GM19043 (cell line): ENCODE results near the gene GNG12.

ENCODE experiments used
- ATAC-seq: cut with Tn5 transposase; IDR thresholded peaks from one replicate; pipeline ENCODE4 v1.9.1; 2021; ENCODE audit warnings: low read depth; ENCODE audit not compliant: unreplicated experiment

Gene GNG12

DNA sequence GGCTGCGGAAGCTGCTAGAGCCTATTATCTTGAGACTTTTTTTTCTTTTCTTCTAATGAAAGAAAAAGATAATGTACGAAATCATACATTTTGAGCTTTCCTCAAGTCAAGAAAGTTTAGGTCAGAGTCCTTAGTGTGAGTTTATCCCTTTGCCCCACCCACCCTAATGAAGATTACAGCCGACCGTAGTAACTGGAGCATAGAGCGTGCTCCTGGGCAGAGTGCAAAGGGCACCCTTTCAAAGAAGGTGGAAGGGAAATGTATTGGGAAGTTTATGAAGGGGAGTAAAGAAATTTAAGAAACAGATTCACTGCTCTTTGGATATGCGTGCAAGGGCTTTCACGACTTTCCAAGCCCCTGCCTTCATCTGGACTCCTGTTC lies 17.2 kb downstream of the GNG12 start:
- ATAC-seq: no peak

DNA sequence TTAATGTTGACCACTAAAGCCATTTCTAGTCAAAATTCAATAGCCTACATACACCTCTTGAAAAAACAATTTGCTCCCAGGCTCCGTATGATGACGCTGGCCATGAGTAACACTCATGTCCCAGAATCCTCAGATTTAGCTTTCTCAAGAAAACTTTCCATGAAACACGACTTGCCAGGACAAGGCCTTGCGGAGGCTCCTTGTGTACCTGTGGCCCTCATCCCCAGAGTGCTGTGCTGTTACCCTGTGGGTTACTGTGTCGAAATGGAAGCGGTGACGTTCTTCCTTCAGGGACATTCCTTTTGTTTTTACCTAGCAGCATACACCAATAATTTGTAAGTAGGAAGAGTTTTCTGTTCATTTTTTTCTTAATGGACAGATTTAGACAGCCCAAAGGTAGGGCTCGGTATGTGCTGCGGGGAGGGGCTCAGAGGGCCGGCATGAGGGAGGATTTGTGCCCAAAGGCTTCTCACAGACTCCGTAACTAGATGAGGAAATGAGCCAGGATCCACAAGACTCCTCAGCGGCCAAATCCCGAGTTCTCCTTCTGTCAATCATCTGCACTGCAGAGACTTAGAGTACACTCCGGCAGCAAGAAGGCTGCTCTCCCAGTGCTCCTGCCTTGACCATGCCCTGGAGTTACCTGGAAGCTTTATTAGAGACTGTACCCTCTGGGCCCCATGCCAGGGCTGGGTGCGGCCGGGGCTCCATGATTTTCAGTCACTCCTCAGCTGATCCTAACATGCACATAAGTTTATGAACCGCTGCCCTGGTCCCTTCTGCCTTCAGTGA lies 17.8 kb downstream of the GNG12 start:
- no peak for ATAC-seq

DNA sequence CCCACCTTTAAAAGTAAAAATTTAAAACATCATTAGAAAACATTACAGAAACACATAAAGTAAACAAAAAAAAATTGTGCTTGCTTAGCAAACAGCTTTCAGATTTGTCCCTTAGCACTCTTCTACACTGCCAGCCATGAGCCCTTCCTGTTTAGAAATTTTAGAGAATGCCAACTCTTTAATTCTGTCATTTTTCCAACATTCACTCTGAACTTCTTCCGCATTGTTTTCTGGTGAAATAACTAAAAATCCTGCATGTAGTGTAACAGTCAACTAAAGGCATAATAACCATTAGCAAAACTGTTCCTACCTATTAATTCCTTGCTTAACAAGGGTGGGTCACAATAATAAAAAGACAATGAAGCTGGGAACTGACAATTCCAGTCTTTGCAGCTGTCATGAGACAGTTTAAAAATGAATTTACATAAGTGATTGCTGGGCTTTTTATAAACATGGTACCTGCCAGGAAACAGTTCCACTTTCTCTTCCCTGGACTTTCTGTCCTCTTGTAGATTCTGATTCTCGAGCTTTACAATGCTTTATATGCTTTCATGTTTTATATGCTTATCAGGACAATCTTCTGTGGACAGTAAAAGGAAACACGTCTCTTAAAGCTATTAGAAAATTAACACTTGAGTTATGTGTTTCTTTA lies 19.0 kb downstream of the GNG12 start:
- no peak for ATAC-seq

DNA sequence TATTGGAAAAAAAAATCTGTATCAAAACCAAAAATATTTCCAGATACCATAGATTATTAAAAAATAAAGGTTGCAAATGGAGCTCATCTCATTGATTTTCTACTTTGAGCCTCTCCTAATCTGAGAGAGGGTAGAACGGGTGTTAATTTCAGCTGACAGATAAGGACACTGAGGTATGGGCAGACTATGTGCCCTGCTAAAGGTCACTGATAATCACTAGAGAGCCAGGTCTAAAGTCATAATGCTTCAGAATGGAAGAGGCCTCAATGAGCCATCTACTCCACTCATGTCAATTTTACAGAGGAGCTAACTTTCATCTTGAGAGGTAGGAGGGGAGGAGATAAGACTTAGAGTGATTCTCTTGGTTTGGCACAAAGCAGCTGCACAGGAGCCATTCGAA lies 21.0 kb downstream of the GNG12 start:
- no peak for ATAC-seq

DNA sequence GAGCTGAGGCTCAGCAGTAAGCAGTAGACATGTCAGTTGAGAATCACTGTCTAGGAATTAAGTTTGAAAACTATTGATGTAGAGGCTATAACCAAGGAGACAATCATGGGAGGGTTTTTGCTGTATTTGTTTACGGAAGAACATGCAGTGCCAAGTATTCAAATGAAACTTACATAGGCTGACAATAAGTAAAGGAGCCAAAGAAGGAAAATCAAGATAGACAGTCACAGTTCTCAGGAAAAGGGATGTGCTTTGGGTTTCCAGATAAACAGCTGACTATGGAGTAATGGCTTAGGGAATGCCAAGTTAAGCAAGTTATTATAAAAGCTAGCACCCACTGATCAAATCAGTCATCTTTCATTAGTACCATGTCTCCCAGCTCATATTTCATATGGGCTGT lies 21.5 kb downstream of the GNG12 start:
- no peak for ATAC-seq

DNA sequence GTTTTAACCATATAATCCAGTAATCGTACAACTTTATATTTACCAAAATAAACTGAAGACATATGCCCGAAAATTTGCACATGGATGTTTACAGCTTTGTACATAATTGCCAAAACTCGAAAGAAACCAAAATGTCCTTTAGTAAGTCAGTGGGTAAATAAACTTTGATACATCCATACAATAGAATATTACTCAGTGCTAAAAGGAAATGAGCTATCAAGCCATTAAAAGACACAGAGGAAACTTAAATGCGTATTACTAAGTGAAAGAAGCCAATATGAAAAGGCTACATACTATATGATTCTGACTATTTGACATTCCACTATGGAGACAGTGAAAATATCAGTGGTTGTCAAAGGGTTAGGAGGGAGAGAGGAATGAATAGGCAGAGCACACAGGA lies 23.4 kb downstream of the GNG12 start:
- ATAC-seq: no peak

DNA sequence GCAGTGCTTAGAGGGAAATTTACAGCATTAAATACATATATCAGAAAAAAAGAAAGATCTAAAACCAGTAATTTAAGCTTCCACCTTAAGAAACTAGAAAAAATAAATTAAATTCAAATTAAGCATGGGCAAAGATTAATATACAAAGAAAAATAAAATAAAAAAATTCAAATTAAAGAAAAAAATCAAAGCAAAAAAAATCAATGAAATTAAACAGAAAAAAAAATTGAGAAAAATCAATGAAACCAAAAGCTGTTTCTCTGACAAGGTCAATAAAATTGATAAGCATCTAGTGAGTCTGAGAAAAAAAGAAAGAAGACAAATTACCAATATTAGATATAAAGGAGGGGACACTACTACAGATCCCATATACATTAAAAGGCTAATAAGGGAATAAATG lies 26.0 kb downstream of the GNG12 start:
- no peak for ATAC-seq

DNA sequence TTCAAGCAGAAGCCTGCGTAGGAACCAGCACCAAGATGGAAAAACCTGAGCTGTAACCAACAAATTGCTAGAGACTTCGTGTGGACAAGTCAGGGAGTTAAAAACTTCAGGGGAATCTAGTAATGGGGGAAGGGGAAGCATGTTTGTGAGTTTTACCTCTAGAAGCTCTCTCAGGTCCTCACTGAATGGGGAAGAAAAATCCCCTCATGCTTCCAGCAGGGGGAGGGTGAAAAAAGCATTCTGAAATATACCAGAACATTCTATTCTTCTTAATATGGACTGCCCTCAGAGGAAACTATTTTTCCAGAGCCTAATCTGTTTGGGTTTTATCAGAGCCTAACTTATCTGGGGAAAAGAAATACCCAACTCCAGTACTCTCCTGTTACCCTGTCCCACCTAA lies 28.6 kb downstream of the GNG12 start:
- ATAC-seq: no peak

DNA sequence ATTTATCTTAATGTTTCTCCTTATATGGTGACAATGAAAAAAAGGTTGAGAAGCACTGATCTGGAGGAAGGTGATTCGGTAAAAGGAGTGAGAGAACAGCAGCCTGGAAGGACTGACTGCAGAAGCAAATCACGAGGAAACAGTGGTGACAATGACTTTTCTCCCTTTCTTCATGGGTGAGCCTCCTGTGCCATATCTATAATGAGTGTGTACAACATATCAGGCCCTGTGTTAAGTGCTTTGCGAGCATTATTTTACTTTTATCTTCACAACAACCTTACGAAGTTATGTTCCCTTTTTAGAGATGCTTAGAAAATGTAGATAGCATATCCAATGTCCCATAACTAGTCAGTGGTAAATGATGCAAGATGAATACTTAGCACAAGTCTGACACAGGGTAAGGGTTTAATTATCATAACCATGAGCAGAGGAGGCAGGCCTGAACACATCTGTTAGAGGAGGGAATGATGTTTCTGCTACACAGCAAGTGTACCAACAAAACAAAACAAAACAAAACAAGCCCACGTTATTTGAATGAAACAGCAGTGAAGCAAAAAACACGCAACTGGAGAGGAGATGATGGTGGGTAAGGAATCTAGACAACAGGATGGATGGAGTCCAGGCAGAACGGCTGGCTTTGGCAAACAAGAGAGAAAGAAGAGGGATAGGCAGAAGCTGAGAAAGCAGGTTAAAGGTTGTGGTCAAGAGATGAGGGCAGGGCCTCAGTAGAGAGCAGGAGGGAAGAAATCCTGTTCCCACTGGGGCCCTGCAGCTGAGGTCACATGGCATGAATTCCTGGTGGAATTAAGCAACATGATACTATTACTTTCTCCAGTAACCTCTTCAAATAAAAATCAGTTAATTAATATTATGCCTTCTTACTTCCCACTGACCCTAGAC lies 29.6 kb downstream of the GNG12 start:
- no peak for ATAC-seq

DNA sequence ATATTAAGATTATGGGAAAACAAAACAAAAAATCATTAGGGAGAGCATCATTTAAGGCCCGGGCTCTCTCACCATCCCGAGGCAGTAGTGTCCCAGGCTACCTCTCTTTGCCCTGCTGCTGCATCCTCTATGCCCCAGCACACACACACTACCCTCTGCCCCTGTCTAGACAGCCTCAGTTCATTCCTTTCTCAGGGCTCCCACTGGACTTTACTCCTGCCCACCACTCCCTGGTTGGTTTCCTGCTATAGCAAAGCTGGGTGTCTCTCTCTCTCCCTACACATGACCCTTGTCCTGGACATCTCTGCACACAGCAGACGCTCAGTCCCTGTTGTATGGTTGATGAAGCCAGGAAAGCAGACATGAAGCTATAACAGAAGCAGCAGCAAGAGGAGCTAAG lies 30.7 kb downstream of the GNG12 start:
- ATAC-seq: no peak

DNA sequence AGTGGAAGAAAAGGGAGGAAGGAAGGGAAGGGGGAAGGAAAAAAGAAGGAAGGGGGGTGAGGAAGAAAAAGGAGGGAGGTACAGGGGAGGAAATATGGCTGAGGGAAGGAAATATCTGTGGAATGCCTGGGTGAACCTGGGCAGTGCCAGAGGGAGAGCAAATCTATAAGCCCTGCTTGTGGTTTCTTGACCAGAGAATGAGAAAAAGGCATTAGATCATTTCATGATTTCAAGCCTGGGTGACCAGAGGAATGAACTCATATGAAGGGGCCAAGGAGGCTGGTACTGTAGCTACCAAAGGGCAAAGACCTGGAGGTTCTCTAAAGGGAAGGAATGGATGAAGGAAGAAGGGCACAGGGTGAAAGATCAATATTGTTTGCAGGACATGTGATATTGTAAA lies 31.4 kb downstream of the GNG12 start:
- no peak for ATAC-seq

DNA sequence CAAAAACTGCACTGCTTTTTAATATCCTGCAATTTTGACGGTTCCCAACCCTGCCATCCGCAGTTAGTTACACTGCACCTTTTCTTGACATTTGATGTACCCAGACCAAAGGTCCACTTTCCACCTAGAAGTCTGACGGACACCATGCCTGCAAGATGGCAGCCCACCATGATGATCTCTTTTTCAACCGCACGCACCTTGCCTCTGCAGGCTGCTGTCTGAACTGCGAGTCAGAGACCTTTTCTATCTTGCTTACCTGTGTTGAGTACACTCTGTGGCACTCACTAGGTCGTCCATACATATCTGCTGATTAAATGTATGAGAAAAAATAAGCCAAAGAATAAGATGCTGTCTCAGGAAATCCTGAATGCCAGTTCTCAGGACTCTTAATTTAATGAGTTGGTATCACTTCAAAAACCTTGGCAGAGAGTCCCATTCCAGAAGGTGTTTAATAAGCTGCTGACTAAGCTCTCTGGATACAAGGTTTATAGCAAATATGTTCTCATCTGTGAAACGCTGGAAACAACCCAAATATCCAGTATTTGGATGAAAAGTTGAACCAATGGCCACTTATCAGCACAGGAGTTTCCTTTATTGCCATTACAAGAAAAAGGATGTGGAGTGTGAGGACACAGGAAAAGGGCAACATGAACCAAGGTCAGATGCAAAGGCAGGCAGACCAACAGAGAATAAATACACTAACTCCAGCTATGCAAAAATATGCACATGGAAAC lies 37.9 kb downstream of the GNG12 start:
- ATAC-seq: no peak

DNA sequence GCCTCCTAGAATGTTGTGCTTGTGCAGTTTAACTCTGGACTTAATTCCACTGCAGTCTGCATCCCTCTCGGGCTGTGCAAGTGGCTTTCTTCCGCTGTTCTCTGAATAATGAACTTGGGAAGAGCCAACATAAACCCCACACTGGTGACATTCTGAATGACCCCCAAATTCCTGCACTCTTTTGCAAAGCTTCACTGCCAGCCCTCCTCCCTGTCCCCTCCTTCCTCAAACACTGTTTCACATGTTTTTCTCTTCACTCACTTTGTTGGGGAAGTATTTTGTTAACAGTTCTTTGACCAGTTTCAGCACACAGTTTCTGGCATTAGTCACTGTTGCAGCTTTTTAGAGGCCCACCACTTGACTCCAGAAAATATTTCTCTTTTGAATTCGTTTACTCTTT lies 39.7 kb downstream of the GNG12 start:
- ATAC-seq: no peak

DNA sequence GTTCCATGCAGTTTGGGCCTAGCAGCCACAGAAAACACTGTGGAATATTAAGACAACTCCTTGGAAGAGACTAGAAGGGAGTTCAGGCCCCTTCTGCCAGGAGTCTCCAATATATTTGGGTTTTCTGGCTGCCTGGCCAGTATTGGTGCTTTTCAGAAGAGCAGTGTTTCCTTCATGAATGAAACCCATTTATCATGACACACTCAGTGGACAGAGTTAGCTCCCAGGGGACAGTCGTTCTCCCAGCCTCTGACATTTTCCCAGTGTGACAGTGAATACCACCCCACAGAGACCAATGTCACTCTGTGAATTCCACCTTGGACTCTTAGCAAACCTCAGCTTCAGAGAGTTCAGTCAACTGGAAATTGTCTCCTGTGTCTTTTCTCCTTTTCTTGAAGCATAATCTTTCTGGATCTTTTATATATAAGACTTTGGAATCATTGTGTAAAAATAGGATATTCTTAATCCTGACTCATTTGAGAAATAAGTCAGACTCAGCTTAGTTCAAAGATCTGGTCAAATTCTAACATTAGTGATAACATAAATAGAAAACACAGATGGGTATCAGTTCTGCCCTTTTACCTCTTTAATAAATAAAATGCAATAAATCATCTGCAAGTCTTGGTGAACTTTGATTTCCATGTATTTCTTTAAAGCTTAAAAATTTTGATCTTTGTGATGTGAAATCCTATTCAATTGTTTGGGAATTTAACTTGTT lies 40.4 kb downstream of the GNG12 start:
- ATAC-seq: no peak

DNA sequence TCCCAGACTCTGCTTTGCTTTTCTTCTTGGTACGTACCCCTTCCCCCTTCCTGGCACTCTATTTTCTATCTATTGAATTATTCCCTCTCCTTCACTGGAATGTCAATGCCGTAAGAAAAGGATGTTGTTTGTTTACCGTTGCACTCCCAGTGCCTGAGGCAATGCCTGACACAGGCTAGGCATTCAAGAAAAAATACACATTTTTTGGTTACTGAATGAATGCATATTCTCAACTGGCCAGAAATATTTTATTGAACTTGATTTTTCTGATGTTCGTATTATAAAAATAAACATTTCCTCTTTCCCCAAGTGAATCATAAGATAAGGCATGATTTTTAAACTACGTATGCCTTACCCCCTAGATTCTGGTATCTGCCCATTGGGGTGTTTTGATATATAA lies 41.2 kb downstream of the GNG12 start:
- ATAC-seq: no peak

DNA sequence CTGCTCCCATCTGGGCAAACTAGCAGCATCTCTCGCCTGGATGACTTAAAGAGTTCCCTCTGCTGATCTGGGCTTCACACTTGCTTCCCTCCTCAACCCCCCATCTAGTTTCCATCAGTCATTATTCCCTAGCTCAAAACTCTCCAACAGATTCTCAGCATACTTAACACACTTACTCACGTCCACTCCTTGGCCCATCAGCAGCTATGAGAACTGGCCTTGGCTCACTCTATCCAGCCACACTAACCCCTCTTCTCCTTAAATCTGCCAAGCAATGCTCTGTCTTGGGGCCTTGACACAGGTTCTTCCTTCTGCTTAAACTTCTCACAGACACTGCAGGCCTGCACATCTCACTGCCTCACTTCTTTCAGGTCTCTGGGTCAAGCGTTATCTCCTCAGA lies 41.6 kb downstream of the GNG12 start:
- ATAC-seq: no peak

DNA sequence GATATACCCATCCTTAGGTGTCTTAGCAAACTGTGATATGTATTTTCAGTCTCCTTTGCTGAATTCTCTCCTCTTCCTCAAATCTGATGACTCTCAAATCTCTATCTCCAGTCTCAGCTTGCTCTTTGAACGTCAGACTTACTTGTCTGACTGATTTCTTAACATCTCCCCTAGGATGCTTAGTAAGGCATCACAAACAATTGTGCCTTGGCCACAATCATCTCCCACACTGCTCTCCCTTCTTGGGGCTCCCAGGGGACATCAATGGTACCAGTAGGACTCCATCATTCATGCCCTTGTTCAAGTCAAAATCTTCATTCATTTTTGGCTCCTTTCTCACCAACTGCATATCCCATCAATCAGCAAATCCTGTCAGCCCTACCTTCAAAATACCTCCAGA lies 42.0 kb downstream of the GNG12 start:
- ATAC-seq: no peak

DNA sequence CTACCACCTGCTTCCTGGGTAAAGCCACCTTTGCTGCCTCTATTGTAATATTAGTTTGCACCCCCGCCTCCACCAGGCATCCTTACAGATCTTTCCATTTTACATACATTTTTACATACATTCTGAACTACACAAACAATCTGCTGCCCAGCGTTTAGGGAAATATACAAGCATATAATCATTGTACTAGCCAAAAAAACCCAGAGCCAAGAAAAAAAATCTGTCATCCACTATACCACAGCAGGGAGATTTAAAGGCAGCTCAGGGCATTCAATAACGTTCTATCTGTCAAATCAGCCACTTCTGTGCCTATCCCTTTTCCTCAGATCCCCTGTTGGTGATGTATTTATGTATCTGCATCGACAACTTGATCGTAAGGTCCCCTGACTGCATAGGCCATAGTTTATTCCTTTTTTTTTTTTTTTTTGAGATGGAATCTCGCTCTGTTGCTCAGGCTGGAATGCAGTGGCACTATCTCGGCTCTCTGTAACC lies 43.0 kb downstream of the GNG12 start:
- no peak for ATAC-seq

DNA sequence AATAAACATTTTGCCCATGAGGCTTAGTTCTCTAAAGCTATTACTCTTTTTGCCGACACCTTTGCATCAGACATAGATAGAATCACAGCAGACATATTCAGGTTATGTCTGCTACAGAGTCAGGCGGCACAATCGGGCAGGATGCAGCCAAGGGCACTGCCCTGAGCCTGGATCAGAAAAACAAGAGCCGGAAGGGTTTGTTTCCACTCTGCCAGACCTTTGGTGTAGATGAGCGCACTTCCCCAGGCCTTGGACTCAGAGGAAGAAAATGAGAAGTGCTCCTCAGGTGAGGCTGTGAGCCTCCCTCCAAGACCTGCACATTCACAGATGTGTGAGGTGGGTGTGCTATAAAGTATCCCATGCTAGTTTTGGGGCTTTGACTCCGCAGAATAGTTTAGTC lies 43.7 kb downstream of the GNG12 start:
- no peak for ATAC-seq

DNA sequence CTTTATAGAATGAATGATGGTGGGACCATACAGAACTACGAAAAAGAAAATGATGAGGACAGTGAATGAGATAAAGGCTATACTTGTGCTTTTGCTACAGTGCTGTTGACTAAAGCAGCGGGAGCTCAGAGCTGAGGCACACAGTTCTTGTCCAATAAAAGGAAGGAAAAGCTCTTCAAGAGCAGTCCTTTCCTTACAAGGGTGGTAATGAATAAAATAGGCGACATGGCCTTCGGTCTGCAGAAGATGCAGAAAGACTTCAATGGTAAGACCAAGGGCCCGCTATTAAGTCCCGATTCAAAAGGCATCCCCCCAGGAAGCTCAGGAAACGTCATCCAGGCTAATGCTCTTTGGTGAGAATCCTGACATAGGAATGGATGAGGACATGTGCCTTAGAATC lies 44.4 kb downstream of the GNG12 start:
- no peak for ATAC-seq
